ENCODE results near the gene MTREX.

MTREX gene

DNA sequence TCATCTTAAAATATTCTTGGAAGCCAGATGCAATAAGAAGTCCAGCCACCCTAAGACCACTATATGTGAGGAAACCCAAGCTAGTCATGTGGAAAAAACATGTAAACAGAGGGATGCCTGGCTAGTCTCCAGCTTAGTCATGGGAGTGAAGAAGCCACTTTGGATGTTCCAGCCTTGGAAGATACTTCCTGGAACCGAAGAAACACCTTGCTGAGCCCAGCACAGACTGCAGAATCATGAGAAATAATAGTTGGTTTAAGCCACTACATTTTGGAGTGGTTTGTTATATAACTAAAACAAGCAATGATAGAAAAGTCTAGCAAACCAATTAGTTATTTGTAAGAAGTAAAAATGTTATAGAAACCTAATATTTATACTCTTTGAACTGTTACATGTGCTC, 12.9 kb upstream of the MTREX start:
- TF ChIP-seq, protein P1, sequence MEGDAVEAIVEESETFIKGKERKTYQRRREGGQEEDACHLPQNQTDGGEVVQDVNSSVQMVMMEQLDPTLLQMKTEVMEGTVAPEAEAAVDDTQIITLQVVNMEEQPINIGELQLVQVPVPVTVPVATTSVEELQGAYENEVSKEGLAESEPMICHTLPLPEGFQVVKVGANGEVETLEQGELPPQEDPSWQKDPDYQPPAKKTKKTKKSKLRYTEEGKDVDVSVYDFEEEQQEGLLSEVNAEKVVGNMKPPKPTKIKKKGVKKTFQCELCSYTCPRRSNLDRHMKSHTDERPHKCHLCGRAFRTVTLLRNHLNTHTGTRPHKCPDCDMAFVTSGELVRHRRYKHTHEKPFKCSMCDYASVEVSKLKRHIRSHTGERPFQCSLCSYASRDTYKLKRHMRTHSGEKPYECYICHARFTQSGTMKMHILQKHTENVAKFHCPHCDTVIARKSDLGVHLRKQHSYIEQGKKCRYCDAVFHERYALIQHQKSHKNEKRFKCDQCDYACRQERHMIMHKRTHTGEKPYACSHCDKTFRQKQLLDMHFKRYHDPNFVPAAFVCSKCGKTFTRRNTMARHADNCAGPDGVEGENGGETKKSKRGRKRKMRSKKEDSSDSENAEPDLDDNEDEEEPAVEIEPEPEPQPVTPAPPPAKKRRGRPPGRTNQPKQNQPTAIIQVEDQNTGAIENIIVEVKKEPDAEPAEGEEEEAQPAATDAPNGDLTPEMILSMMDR (conservative IDR thresholded peaks at IDR 0.05) = no peak
- TF ChIP-seq ZFX (IDR thresholded peaks at IDR 0.05) = no peak

DNA sequence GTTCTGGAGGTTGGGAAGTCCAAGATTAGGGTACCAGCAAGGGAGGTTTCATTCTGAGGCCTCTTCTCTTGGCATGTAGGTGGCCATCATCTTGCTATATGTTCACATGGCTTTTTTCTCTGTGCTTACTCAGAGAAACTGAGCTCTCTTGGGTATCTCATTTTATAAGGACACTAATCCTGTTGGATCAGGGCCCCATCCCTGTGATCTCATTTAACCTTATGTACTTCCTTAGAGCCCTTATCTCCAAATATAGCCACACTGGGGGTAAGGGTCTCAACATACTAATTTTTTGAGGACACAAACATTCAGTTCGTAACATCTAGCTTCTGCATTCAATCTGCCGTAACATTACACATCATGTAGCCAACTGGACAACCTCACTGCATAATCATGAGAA, 6.9 kb upstream of the MTREX start:
- TF ChIP-seq ZFX (IDR thresholded peaks at IDR 0.05) = no peak
- TF ChIP-seq, protein P1 (conservative IDR thresholded peaks at IDR 0.05) = no peak
- no peak overlapping the region for H3K27ac ChIP-seq

More for the DNA sequence above, 12.9 kb upstream of the MTREX start:
- H3K27ac ChIP-seq = no peak overlapping the region

DNA sequence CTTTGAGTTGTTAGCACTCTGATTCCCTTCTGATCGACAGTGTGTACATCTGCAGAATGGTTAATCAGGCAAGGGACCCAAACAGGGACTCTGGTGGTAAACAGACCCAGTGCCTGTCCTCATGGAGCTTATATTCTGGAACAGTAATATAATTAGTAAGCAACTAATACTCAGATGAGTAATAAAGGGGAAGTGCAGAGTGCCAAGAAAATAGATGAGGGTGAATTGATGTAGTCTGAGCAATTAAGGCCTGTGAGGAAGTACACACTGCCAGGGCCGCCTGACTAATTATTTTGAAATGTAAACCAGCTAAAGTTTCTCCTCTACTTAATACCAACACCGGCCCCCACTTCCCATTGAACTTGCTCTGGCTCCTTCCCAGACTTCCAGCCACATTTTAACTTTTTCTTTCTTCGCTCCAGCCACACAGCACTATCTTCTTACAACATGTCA, 4.5 kb upstream of the MTREX start:
- H3K27ac ChIP-seq = no peak overlapping the region
- TF ChIP-seq ZFX (IDR thresholded peaks at IDR 0.05) = no peak
- TF ChIP-seq, protein P1 (conservative IDR thresholded peaks at IDR 0.05) = no peak

DNA sequence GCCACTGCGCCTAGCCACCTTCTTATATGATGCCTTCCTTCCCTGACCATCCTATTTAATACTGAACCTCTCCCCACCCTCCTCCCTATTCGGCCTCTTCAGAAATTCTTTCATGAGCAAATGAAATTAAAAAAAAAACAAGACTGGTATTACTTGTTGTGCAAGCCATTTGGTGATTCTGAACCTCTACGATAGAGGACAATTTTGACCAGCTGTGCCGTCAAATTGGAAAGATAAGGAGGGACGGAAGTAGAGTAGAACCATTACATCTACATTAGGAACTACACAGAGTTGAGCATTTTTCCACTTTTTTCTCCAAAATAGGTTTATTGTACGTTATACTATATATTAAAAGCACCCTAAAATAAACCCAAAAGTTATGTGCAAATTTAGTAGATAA, 3.2 kb upstream of the MTREX start:
- TF ChIP-seq, protein P1 (conservative IDR thresholded peaks at IDR 0.05) = no peak
- TF ChIP-seq ZFX (IDR thresholded peaks at IDR 0.05) = no peak
- H3K27ac ChIP-seq = no peak overlapping the region

DNA sequence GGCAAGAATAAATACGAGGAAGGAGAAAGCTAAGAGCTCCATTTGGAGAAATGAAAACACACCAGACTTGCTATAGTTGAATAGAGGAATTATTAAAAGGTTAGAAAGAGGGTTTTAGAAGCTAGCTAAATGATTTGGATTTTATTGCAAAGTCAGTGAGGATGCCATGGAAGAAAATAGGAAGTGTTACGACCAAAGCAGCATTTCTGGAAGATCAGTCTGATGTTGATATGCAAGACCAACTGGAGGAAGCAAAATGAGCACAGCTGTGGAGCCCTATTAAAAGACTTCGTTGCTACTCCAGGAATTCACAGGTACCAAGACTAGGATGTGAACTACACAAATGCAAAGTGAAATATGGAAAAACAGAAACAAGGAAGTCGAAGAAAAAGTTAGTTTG, 2.4 kb upstream of the MTREX start:
- no peak overlapping the region for H3K27ac ChIP-seq
- TF ChIP-seq ZFX (IDR thresholded peaks at IDR 0.05) = no peak
- TF ChIP-seq, protein P1 (conservative IDR thresholded peaks at IDR 0.05) = no peak

DNA sequence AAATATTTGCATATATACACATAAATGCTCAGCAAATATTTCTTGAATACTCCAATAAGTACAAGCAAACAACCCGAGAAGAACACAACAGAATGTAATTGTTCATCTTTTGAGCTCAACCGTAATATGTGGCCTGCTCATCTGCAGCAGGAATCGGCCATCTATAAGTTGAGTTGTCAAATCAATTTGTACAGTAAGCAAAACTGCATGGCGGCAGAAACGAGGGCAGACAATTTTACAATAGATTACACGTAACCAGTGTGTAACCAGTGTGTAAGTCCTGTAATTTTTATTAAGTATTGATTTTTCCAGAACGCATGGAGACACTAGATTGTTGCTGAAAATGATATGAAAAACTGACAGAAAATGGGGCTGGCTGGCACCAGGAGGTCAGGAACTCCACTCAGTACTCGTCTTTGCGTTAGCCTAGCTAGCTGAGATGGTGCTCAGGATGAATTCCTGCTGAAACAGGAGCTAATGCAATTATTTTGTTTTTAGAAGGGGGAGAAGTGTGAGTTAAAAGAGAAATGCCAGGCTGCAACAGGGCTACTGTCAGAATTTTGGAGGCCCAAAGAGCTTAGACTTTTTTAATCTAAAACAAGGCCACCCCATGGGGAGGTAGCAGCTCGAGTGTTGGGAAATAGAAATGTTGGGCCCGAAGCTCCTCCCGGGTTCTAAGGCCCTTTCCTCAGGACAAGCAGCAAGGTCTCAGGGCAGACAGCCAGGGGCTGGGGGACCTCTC, 977 bp upstream of the MTREX start:
- TF ChIP-seq ZFX (IDR thresholded peaks at IDR 0.05) = no peak
- TF ChIP-seq, protein P1 (conservative IDR thresholded peaks at IDR 0.05) = no peak
- peak overlapping the region; percentile 80 for H3K27ac ChIP-seq

DNA sequence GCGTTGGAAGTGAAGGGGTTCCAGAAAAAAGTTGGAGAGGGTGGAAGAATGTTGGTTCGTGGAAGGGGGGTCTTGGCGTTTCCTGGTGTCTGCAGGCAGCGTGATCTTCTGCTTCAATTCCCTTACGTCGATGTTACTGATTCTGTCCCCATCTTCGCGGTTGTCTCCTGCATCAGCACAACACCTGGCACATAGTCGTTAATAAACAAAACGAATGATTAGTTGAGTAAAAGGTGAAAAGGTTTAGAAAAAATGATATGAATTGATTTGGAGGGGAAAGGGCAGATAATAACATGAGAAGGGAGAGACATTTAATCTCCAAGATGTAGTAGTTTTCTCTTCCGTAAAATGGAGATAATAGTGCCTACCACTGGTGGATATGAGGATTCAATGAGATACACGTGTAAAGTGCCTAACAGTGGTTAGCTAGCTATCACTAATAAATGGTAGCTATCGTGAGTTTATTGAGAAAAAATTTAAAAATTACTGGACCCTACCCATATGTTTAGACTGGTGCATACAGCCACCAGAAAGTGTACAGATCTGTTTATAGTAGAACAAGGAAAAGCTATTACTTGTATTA, 556 bp downstream of the MTREX start:
- TF ChIP-seq, protein P1 (conservative IDR thresholded peaks at IDR 0.05) = peak; percentile 50
- no peak for TF ChIP-seq ZFX (IDR thresholded peaks at IDR 0.05)
- peak overlapping the region; percentile 80 for H3K27ac ChIP-seq

All from C4-2B (cell line).